HG02588 (cell line): Measurements from ENCODE around the gene SLX4IP.
"Not testable (repeated sequence)": the region's sequence is repeated elsewhere in the genome, so short reads cannot be mapped to it uniquely, and the experiment has no call there.

Experiments used
- ATAC-seq: cut with Tn5 transposase; IDR thresholded peaks from one replicate; pipeline ENCODE4 v1.9.1; 2021; ENCODE audit warnings: mild to moderate bottlenecking, moderate library complexity; ENCODE audit not compliant: unreplicated experiment

SLX4IP gene

GRCh38 chr20:10434832-10435812, at the start of gene SLX4IP:
SLX4IP (plus strand) TSS chr20:10435305; CDS start chr20:10458205, 22,900 bp downstream.
- ATAC-seq: peak; percentile 63

GRCh38 chr20:10385850-10386544, 49.1 kb upstream of the SLX4IP start:
- no peak for ATAC-seq

- ATAC-seq: no peak
These were observed 47.4 kb upstream of the SLX4IP start for GRCh38 chr20:10387686-10388085.

- no peak for ATAC-seq
These were observed 46.5 kb upstream of the SLX4IP start for GRCh38 chr20:10388597-10388996.

- ATAC-seq: no peak
These were observed 44.4 kb upstream of the SLX4IP start for GRCh38 chr20:10390709-10391108.

GRCh38 chr20:10394752-10395151, 40.4 kb upstream of the SLX4IP start:
- not testable (repeated sequence) for ATAC-seq

- no peak for ATAC-seq
These were observed 36.2 kb upstream of the SLX4IP start for GRCh38 chr20:10398834-10399369.

GRCh38 chr20:10402938-10403608, 32.0 kb upstream of the SLX4IP start:
- ATAC-seq: no peak

- ATAC-seq: no peak
These were observed 31.0 kb upstream of the SLX4IP start for GRCh38 chr20:10404023-10404628.

GRCh38 chr20:10404959-10405530, 30.1 kb upstream of the SLX4IP start:
- no peak for ATAC-seq

GRCh38 chr20:10408108-10408813, 26.8 kb upstream of the SLX4IP start:
- ATAC-seq: no peak

- ATAC-seq: no peak
These were observed 23.4 kb upstream of the SLX4IP start for GRCh38 chr20:10411673-10412072.

GRCh38 chr20:10412591-10413408, 22.3 kb upstream of the SLX4IP start:
- no peak for ATAC-seq

GRCh38 chr20:10415013-10415650, 20.0 kb upstream of the SLX4IP start:
- no peak for ATAC-seq

- not testable (repeated sequence) for ATAC-seq
These were observed 17.9 kb upstream of the SLX4IP start for GRCh38 chr20:10417218-10417617.

- no peak for ATAC-seq
These were observed 15.5 kb upstream of the SLX4IP start for GRCh38 chr20:10419550-10420133.

GRCh38 chr20:10423735-10424134, 11.4 kb upstream of the SLX4IP start:
- no peak for ATAC-seq
